HG03565 (cell line): Measurements from ENCODE around the gene CYP4F3.
"Not testable (repeated sequence)": the region's sequence is repeated elsewhere in the genome, so short reads cannot be mapped to it uniquely, and the experiment has no call there.

Experiments used
- ATAC-seq: cut with Tn5 transposase; IDR thresholded peaks from one replicate; pipeline ENCODE4 v1.9.1; 2021; ENCODE audit warnings: mild to moderate bottlenecking, moderate library complexity; ENCODE audit not compliant: unreplicated experiment

Gene CYP4F3

DNA sequence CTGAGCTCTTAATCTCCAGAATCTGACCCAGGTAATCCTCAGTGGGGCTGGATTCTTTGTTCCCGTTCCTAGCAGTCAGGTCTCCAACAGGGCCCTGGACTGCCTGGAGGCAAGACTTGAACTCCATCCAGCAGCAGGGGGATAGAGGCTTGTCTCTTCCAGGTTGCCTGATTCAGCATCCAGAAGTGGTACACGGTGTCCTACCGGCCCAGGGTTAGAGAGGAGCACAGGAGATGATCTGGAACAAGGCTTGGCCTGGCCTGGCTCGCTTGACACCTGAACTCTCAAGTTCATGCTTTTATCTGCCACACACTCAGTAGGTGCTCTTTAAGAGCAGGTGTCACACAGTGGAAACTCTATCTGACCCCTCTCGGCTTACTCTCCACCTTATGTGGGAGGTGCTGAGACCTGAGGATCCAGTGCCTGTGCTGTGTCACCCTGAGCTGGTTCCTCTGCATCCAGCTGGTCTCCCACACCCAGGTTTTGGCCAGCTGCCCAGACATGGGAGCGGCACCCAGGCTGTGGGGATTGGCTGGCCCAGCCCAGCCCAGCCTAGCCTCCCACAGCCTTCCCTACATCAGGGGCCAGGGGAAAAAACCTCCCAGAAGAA lies at the start of gene CYP4F3:
Gene CYP4F3 (plus strand): TSS at position 604 of the 610 bp plus-strand sequence. CDS start 519 bp downstream, outside the sequence.
- ATAC-seq, result no peak

DNA sequence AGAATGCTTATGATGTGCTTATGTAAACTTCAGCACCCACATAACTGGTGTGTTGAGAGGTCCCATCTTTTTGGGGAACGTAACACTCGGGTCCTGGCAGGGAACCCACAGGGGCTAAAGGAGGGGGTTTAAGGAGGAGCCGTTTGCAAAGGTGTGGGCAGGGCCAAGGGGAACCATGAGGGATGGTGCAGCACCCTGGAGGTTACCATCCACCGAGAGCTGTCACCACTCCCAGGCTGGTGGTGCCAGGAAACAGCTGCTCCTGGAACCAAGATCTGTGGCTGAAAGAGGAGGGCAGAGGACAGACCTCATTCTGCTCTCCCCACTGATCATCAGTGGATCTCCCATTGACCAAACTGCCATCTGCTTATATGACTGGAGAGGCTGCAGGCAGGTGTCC lies 48.9 kb upstream of the CYP4F3 start:
- ATAC-seq, result no peak

- ATAC-seq, result not testable (repeated sequence)
Measured at GRCh38 chr19:15592506-15592905, 48.2 kb upstream of the CYP4F3 start.

GRCh38 chr19:15593766-15594165 lies 46.9 kb upstream of the CYP4F3 start:
- not testable (repeated sequence) for ATAC-seq

- no peak for ATAC-seq
Measured at GRCh38 chr19:15595069-15595468, 45.6 kb upstream of the CYP4F3 start.

GRCh38 chr19:15607978-15608925 lies 32.4 kb upstream of the CYP4F3 start:
- not testable (repeated sequence) for ATAC-seq

GRCh38 chr19:15609261-15609660 lies 31.4 kb upstream of the CYP4F3 start:
- ATAC-seq, result no peak

DNA sequence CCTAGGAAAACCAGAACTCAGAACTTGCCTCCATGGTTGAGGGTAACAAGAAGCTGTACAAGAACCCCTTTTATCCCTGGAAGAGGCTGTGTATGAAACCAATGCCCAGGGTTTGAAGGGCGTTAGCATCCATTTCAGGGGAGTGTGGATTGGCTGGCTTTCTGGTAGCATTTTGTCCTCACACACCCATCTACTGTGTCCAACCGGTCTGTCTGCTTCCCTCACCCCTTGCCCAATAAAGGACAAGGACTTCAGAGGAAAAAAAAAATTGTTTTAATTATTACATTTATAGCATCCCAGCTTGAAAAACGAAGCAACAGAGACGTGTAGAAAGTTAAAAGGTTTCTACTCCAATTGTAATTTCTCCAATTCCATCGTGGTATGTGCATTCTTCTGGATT lies 28.4 kb upstream of the CYP4F3 start:
- no peak for ATAC-seq

DNA sequence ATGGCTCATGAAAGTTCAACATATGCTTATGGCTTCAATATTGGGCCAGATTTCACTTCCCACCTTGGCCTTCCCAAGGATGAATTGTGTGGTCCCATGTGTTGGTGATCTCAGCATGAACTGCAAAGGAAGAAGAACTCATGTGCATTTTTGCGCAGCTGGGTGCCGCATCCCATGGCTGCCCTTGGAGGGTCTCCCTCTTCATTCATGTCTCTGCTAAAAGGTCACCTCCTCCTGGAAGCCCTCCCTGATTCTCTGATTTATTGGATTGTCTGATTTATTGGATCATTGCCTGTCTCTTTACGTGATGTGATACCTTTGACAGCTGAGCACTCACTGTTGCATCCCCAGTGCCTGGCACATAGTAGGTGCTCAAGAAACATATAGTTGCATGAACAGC lies 27.4 kb upstream of the CYP4F3 start:
- ATAC-seq, result no peak

DNA sequence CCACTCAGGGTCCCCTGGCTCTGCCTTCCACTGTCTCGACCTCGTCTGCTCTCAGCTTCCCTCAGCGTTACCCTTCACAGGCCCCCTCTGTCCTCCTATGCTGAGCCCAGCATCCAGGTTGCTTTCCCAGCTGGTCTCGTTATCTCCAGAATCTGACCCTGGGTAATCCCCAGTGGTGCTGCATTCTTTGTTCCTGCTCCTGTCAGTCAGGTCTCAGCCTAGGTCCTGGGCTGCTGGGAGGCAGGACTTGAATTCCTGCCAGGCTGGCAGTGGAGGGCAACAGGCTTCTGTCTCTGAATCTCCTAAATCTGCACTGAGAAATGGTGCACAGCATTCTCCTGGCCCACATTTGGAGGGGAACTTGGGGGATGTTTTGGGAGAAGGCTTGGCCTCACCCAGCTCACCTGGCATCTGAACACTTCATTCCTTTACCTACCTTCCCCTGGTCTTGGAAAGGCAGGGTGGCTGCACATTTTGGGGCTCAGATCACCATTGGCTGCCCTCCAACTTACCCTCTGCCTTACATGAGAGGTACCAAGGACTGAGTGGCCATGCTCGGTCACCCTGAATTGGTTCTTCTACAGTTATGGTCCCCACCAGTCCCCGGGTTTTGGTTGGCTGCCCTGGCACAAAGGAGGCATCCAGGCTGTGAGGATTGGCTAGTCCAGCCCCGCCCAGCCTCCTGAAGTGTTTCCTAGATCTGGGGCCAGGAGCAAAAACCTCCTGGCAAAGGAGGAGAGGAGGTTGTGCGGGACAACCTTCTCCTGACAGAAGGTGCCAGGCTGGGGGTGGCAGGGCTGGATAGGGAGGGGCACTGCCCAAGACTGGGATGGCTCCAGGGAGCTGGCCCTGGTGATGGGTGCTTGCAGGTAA lies 26.0 kb upstream of the CYP4F3 start, which contains the start of gene CYP4F8:
Gene CYP4F8 (plus strand): TSS at position 712 of the 873 bp plus-strand sequence. CDS start 399 bp downstream, outside the sequence.
- ATAC-seq, result no peak

DNA sequence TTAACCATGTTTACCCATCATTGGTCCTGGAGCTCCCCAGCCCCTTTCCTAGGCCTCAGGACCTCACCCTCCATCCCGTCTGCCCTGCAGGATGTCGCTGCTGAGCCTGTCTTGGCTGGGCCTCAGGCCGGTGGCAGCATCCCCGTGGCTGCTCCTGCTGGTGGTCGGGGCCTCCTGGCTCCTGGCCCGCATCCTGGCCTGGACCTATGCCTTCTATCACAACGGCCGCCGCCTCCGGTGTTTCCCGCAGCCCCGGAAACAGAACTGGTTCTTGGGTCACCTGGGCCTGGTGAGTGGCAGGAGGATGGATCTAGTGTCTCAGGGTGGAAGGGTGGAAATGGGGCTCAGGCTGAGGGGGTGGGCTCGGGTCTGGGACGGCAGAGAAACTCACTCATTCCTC lies 25.2 kb upstream of the CYP4F3 start:
- ATAC-seq, result no peak

- ATAC-seq, result no peak
Measured at GRCh38 chr19:15616183-15616582, 24.5 kb upstream of the CYP4F3 start.

DNA sequence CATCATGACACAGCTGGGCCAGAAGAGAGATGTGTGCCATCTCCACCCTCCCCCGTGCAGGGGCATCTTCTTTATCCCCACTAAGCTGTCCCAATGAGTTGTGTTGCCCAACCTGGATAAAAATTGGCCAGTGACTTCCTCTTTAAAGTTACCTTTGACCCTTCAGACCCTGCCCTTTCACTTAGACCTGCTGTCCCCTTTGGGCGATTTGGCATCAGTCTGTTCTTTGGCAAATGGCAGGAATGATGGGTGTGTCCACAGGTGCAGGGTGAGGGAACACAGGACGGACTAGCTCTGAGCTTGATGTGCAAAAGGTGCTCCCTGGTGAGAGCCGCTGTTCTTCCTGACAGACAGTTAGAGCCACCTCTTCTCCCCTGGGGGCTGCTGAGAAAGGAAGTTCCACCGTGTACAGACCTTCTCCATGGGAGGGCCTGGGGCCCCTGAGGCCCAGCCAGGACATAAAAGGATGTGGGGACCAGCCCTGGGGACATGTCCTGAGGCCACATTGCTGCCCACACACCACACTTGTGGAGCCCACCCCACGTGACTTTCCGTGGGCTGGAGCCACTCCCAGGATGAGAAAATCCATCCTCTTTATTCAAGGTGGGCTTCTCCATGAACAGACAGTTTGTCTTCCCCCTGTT lies 23.9 kb upstream of the CYP4F3 start:
- no peak for ATAC-seq

DNA sequence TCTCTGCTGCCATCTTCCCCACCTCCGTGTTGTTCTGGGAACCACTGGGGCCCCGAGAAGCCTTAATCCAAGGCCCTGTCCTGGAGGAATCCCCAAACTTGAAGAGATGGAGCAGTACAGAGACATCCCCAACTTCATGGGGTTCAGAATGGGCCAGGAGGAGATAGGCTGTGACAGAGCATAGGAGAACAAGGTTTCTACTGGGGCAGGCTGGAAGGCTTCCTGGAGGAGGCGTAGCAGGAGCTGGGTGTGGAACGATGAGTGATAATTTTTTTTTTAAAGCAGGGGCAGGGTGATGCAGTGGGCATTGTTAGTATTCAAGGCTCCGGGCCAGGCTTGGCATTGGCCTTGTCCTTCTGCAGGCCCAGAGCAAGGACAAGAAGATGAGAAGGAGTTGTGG lies 22.4 kb upstream of the CYP4F3 start:
- no peak for ATAC-seq

DNA sequence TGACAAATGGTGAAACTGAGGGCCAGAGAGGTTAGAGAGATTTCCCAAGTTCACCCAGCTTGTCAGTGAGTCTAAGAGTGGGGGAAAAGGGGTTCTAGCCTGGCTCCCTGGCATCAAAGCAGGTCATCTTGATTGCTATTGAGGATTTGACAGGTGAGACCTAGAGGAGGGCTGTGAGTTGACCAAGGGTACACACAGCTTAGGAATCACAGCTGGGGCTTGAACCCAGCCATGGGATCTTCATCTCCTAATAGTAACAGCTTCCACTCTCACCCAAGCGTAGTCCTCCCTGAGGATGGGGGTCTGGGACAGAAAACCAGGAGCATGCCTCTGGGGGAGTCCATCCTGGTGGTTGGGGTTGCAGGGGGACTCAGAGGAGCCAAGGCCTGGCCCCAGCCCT lies 18.9 kb upstream of the CYP4F3 start:
- no peak for ATAC-seq

DNA sequence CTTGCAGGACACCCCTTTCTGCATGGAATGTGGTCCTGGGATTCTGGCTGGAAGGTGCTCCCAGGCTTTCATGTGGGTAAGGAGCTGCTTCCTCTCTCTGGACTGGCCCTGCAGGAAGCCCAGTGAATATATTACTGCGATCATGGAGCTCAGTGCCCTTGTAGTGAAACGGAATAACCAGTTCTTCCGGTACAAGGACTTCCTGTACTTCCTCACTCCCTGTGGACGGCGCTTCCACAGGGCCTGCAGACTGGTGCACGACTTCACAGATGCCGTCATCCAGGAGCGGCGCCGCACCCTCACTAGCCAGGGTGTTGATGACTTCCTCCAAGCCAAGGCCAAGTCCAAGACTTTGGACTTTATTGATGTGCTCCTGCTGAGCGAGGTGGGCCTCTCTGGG lies 17.7 kb upstream of the CYP4F3 start:
- no peak for ATAC-seq

DNA sequence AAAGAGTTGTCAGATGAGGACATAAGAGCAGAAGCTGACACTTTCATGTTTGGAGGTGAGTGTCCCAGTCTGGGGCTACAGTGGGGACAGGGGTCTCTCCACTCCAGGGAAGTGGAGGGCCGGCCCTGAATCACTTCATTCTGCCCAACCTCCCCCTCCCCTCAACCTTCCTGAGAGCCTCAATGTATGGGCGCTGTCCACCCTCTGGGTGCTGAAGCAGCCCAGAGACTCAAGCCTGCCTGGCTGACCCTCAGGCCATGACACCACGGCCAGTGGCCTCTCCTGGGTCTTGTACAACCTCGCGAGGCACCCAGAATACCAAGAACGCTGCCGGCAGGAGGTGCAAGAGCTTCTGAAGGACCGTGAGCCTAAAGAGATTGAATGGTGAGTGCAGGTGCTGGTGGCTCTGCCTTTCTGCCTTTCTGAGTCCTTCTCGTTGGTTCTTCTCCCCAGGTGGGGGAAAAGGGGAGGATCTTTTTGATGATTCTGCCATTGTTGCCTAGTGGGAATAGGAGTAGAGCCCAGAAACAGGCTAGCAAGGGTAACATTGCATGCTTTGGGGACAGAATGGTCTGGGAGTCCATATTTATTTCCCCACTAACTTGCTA lies 16.9 kb upstream of the CYP4F3 start:
- ATAC-seq, result no peak

GRCh38 chr19:15628236-15629002 lies 12.3 kb upstream of the CYP4F3 start:
- ATAC-seq, result no peak
